ENCODE results near the gene DBF4B.

The DBF4B gene

GRCh38 chr17:44760474-44761308 lies 52.2 kb downstream of the DBF4B start:
- no peak for DNase-seq

- no peak for DNase-seq
These were observed 53.7 kb downstream of the DBF4B start for GRCh38 chr17:44761932-44762810.

GRCh38 chr17:44763170-44763569 lies 54.7 kb downstream of the DBF4B start:
- DNase-seq = no peak

GRCh38 chr17:44765965-44766364 lies 57.5 kb downstream of the DBF4B start:
- no peak for DNase-seq

GRCh38 chr17:44766409-44767038 lies 58.1 kb downstream of the DBF4B start:
- no peak for DNase-seq

DNA sequence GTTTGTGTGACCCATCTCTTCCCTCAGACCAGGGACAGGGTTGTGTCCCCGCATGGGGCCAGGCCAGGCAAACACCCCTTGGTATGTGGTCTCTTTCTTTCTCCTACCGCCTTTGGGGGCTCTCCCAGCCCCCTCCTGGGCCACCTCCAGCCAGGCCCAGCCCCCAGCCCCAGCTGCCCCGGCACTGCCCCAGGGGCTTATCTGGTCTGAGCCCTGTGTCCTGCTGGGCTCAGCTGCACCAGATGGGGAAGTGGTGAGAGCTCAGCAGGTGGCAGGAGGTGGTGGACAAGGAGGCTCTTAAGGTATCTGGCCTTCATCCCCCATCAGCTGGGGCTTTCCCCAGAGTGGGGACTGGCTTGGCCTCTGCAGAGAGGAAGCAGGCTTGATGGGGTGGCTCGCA lies 59.0 kb downstream of the DBF4B start:
- DNase-seq = no peak

GRCh38 chr17:44768505-44769142 lies 60.2 kb downstream of the DBF4B start:
- no peak for DNase-seq

GRCh38 chr17:44769230-44769629 lies 60.8 kb downstream of the DBF4B start:
- no peak for DNase-seq

GRCh38 chr17:44769647-44770084 lies 61.2 kb downstream of the DBF4B start:
- no peak for DNase-seq

DNA sequence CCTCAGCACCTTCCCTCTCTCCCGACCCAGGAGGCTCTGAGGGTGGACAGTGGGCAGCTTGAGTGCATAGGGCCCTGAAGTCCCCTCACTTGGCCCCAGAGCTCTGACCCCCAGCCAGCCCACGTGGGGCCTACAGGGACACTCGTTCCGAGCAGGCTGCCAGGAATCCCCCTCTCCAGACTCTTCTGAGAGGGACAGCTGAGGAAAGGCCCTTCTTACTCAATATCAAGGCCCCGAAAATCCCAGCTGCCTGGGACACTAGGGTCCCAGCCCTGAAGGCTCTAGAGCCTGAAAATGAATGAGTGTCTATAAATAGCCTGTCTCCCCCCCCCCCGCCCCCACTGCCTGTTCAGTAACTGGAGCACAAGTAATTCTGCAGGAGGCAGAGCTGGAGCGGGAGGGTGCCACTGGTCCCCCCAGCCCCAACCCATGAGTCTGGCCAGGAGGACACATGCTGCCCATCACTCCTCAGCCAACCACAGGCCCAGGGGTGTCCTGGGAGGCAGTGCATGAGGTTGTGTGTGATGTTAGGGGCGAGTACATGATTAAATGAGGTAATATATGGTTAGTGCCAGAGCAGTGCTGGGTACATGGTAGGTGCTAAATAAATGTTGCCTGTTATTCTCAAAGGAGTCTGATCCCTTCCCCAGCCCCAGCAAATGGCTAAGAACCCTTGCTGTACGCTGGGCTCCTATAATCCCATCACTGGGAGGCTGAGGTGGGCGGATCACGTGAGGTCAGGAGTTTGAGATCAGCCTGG lies 61.9 kb downstream of the DBF4B start:
- no peak for DNase-seq

DNA sequence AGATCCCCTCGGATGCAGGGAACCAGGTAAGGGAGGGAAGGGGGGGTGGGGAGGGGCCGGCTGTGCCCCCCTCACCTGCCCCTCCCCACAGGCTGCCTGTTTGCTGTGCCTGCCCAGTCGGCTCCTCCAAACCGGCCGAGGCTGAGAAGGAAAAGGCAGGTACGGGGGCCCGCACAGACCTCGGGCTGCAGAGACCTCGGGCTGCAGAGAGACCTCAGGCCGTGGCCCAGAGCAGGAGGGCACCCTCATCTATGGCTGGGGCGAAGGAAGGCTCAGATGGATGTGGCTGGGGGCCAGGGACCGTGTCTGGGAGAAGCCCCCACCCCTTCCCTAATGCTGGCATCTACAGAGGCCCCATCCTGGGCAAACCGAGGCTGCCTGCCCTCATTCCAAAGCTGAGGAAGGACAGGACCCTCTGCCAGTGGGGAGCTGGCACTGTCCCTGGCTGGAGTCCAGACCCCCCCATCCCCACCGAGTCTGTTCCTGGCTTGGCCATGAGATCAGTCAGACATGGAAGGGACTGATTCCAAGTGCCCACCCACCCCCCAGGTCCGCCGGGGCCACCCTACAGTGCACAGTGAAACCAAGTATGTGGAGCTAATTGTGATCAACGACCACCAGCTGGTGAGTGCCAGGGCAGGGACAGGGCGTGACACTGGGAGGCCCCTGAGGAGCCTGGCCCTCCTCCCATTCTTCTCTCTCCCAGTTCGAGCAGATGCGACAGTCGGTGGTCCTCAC lies 64.0 kb downstream of the DBF4B start:
- DNase-seq = no peak

DNA sequence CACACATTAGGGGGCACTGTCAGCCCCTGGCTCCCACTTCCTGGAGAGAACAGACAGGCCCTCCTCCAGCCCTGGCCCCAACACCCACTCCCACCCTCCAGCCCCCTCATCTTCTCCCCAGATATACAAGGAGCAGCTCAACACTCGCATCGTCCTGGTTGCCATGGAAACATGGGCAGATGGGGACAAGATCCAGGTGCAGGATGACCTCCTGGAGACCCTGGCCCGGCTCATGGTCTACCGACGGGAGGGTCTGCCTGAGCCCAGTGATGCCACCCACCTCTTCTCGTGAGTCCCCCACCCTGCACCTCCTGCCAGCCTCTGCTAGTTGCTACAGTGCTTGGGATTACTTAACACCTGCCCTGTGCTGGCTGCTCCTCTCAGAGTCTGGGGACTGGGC lies 64.7 kb downstream of the DBF4B start:
- DNase-seq = no peak

DNA sequence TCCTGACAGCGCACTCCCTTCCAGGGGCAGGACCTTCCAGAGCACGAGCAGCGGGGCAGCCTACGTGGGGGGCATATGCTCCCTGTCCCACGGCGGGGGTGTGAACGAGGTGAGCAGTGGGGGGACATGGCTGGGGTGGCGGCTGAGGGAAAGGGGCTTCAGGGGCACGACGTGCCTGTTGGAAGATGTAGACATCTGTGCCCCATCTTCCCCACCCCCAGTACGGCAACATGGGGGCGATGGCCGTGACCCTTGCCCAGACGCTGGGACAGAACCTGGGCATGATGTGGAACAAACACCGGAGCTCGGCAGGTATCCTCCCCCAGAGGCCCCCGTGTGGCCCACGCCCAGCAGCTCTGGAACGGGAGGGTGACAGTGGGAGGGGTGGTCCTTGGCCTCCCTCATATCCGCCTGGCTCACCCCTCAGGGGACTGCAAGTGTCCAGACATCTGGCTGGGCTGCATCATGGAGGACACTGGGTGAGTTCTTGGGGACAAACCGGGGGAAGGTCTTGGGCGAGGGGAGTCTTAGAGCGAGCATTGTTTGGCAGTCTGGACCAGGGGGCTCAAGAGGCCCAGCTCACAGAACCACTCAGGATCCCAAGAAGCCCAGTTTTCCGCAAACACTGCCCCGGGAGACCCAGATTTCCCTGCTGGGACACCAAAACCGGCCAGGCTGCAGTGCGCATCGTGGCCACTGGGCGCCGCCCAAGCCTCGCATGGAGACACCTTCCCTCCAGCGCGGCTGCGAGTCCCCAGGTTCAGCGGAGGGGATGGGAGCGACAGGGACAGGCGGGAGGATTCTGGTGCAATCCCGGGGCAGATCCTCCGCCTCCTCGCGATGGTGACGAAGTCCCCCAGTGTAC lies 66.0 kb downstream of the DBF4B start:
- DNase-seq = peak; percentile 90

- peak; percentile 100 for DNase-seq
These were observed 66.8 kb downstream of the DBF4B start for GRCh38 chr17:44775136-44775837.

DNA sequence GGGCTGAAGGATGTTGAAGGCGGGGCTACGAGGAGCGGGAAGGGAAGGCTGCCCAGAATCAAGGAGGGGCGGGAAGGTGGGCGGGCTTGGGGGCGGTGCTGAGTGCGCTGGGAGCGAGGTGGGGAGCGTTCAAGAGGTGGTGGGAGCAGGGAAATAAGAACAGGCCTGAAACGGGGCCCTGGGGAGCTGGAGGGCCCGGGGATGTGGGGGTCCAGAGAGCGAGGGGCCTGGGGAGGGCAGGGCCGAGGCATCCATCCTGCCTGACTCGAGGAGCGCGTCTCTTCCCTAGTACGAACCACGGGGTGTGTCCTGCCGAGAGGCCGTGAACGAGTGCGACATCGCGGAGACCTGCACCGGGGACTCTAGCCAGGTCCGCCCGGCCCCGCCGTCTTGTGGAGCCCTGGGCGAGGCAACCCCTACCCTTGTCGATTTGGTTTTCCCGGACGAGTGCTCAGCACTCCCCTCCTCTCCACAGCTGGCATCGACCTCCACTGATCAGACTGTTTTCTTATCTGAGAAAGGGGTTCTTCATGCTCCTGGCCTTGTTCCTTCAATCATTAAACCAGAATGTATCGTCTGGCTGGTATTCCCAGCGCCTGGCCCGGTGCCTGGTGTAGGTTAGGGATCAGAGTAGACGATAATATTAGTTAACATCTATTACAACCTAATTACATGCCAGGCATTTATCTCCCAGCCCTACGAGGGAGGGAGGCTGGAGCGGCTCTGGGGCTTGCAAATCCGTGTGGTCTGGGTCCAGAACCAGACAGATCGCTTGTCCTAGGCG lies 67.6 kb downstream of the DBF4B start:
- no peak for DNase-seq

GRCh38 chr17:44776628-44777393 lies 68.3 kb downstream of the DBF4B start:
- peak; percentile 20 for DNase-seq

DNA sequence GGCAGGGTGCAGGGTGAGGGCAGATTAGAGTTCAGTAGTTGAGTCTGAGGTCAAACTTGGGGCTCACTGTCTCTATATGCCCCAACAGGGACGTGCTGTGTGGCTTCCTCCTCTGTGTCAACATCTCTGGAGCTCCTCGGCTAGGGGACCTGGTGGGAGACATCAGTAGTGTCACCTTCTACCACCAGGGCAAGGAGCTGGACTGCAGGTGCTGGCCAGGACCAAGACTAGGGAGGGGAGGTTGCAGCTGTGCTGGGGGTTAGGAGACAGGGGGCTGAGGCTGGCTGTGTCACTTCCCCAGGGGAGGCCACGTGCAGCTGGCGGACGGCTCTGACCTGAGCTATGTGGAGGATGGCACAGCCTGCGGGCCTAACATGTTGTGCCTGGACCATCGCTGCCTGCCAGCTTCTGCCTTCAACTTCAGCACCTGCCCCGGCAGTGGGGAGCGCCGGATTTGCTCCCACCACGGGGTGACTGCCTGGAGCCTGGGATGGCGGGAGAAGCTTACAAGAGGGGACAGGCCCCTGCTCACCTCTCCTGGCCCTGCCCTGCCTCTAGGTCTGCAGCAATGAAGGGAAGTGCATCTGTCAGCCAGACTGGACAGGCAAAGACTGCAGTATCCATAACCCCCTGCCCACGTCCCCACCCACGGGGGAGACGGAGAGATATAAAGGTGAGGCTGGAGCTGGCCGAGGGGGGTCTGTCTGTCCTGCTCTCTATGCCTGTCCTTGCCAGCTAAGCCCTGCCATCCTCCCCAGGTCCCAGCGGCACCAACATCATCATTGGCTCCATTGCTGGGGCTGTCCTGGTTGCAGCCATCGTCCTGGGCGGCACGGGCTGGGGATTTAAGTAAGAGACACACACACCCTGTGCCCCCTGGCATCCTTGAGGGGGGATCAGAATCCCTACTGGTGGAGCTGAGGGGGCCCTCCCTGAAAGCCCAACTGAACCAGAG lies 69.2 kb downstream of the DBF4B start:
- DNase-seq = no peak
